Stimulated activated CD4-positive, alpha-beta T cell treated with anti-CD3 and anti-CD28 coated beads, Interleukin-2, amount 100 ng/mL, for 24 hours (primary cell): Measurements from ENCODE around the gene DHX35.
"Not testable (repeated sequence)": the region's sequence is repeated elsewhere in the genome, so short reads cannot be mapped to it uniquely, and the experiment has no call there.

Experiments
- DNase-seq, 2 donors: peaks; one replicate each; pipeline ENCODE4 v3.0.0-alpha.2; 2020

DHX35 gene

DNA sequence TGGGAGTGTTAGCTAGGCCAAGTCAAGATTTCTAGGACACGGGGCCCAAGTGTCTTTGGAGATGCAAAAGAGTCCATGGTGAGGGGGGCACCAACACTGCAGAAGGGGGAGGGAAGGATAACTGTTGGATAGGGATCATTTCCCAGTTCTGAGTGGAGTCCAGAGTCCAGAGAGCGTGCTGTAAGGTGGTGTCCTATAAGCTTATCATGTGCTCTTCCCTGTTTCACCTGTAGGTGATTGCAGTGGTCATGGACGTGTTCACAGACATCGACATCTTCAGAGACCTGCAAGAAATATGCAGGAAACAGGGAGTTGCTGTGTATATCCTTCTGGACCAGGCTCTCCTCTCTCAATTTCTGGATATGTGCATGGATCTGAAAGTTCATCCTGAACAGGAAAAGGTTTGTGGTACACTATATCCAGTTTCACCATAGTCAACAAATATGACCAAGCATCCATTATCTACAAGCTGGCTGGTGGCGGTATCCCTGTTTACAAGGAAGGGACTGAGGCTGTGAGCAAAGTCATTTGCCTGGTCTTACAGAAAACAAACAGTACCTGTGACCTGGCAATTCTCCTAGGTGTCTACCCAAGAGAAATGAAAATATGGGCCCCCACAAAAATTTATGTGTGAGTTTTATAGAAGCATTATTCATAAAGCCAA, 20.3 kb upstream of the DHX35 start:
- no peak for DNase-seq

DNA sequence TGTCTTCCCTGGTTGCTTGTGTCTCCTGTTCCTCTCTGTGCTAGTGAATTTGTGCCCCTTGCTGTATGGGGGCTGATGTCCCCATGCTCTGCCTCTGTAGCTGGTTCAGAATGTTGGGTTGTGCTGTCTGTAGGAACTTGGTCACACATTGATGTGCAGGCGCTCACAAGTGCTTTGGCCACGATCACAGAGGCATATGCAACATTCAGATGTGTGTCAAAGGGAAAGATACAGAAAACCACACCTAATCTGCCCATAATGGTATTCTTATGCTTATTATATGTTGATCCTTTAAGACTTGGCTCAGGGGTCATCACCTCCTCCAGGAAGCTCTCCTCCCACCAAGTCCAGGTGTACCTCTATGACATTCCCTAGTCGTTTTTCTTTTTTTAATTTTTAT, 17.1 kb upstream of the DHX35 start:
- no peak for DNase-seq

DNA sequence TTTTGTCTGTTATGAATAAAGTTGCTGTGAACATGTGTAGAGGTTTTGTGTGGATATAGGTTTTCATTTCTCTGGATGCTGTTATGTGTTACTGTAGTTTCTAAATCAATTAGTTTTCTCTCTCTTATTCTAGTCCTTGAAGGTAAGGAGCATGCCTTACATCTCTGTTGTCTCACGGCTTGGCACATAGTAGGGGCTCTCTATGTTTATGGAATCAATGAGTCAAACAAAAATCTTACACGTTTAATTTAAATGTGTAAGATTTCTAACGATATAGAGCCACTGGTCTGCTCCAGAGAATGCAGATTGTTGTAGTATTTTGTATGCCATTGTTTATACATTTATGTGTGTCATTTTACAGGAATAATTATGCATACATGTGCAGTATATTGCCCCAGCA, 15.3 kb upstream of the DHX35 start:
- no peak for DNase-seq

DNA sequence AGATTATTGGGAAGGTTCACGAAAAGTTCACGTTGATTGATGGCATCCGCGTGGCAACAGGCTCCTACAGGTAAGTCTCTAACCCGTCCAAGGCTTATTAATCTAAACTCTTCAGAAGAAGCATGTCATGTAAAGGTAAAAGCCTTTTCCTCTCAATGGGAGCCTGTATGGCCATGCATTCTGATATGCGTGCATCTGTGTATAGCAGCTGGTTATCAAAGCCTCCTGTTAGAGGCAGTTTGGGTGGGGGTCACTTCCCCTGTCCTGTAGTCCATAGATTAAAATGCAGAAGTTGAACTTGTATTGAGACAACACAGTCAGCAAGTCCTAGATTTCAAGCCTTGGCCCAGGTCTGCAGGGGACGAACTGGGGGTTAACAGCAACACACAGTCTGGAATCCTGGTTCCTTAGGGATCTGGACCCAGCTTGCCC, 14.2 kb upstream of the DHX35 start:
- no peak for DNase-seq

DNA sequence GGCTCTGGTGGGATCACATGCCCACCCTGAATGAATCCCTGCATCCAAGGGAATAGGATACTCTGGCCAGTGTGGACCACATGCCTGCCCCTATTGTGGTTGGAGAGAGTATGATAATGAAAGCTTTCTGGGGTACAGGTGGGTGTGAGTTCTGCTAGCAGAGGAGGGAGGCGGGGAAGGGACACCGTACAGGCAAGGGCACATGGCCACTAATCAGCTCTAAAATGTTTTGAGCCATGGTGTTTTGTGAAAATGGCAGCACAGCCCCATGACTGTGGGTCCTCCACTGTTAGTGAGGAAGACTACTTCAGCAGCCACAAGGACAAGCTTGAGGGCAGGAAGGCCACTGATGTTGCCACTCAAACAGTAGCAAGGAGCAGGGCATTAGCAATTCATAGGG, 11.9 kb upstream of the DHX35 start:
- no peak for DNase-seq

DNA sequence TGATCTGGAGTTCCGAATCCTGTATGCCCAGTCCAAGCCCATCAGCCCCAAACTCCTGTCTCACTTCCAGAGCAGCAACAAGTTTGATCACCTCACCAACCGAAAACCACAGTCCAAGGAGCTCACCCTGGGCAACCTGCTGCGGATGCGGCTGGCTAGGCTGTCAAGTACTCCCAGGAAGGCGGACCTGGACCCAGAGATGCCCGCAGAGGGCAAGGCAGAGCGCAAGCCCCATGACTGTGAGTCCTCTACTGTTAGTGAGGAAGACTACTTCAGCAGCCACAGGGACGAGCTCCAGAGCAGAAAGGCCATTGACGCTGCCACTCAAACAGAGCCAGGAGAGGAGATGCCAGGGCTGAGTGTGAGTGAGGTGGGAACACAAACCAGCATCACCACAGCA, 10.5 kb upstream of the DHX35 start:
- DNase-seq, result no peak

DNA sequence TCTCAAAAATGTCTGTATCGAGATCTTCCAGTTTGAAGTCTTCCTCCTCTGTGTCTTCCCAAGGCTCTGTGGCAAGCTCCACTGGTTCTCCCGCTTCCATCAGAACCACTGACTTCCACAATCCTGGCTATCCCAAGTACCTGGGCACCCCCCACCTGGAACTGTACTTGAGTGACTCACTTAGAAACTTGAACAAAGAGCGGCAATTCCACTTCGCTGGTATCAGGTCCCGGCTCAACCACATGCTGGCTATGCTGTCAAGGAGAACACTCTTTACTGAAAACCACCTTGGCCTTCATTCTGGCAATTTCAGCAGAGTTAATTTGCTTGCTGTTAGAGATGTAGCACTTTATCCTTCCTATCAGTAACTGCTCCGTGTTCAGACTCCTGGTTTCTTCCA, 10.0 kb upstream of the DHX35 start:
- DNase-seq, result no peak

DNA sequence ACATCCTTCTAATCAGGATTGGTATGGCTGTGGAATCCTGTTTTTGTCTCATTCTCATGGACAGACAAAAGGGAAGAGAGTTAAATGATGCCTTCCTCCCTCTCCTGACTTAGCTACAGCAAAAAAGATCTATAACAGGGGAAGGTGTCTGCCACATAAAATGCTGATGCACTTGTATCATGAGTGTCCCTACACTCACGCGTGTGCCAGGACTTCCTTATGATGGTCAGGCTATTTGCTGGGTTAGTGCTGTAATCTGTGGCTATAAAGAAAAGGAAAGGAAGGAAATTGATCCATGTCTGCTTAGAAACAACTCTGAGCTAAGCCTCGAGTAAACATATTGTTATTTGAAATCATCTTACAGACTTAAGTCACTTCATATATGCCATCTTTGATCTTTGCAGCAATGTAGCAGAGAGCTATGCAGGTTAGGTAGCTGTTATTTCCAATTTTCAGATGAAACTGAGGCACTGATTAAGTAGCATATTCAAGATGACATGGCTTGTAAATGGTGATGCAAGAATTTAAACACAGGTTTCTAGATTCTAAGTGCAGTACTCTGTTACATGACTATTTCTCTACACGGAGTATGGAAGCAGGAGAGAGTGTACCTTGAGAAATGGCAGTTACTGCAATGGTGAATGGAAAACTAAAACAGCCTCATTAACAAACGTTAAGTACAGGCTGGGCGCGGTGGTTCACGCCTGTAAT, 8.4 kb upstream of the DHX35 start:
- DNase-seq, result no peak

DNA sequence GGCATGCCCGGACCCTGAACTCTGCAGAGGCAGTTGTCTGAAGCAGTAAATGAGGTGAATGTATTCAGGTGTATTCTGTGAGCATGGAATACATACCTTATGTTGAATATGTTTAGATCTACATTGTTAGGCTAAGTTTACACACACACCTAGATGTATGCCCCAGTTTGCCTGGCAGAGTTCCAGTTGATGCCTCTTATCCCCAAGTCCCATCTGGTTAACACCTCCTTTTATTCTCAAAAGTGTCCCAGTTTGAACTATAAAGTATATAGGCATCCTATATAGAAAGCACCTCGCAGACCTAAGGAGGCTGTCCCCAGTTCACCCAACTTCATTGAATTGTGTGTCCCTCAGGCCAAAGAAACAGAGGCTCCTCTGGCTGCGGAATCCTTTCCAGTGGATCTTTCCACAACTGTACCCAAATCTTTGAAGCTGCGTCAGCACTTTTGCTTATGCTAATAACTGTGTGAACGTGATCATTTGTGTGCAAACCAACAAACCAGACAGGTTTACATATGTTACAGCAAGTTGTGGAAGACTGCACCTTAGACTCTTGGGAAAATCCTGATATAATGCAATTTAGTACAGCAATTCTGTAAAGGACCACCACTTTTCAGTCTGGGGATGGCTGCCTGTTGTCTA, 4.8 kb upstream of the DHX35 start:
- DNase-seq, result no peak

DNA sequence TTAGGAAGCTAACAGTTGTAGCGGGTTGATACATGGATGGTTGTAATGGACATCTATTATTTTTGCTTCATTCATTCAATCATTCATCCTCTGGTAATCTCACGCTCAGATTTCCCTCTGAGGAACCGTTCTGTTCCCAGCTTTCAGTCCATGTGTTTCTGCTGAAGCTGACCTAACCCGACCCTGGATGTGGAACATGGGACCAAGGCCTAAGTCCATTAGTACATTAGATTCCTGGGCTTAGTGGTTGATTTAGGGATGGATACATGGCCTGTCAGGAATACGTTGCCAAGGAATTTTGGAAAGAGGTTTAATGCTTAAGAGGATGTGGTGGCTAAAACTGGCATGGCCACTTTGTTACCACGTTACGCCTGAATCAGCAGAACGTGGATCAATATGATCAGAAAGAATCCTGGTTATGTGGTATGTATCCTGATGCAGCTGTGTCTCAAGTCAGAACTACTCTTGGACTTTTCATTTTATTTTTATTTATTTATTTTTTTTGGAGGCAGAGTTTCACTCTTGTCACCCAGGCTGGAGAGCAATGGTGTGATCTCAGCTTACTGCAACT, 4.1 kb upstream of the DHX35 start:
- DNase-seq, result no peak

DNA sequence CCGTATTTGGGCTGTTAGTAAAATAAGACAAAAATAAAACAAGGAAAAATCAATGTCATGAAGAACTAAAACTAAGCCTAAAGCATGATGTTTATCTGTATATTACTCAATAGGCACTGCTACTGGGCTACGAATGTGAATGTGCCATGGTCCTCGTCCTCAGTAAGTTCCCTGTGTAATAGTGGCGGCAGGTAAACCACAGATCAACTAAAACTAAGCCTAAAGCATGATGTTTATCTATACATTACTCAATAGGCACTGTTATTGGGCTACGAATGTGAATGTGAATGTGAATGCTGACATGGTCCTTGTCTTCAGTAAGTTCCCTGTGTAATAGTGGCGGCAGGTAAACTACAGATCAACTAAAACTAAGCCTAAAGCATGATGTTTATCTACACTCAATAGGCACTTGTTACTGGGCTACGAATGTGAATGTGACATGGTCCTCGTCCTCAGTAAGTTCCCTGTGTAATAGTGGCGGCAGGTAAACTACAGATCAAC, 1.9 kb upstream of the DHX35 start:
- not testable (repeated sequence) for DNase-seq

DNA sequence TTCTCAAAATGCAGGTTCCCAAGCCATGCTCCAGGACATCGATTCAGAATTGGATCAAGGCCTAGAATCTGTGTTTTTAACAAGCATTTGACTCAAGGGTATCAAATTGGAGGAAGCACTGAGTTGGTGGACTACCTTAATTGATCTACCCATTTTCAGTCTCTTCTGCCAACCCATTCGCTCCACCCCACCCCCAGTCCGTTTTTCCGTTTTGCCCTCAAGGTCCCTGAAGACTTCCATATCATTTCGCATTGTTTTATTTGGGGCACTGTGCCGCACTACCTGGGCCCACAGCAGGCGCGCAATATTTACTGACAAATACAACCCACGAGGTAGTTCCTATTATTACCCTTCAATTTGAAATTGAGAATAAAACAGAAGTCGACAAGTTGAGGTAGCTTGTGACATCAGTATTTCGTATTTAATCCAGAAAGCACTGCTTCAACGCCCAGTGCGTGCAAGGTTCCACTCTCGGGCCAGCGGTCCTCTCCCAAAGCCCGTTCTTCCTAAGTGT, 557 bp upstream of the DHX35 start:
- DNase-seq, result peak; percentile 36 to 45

DNA sequence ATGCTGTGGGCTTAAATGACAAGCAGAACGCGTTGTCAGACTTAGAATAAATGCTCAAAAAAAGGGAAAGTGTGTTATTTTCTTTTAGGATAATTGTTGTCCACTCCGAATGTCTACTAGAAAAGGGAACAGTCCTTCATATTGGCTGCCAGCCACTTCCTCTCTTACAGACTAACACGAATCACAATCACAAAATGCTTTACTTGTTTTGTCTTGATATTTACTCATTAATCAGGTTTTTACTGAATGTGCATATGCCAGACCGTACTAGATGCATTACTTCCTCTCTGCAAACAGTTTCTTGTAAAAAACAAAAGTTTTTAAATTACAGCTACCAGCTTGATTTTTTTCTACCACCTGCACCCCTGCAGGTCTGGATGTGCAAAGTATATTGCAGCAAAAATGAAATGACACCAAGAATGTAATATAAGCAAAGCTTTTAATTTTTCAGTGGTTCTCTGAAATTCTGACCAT, 821 bp downstream of the DHX35 start:
- no peak for DNase-seq

DNA sequence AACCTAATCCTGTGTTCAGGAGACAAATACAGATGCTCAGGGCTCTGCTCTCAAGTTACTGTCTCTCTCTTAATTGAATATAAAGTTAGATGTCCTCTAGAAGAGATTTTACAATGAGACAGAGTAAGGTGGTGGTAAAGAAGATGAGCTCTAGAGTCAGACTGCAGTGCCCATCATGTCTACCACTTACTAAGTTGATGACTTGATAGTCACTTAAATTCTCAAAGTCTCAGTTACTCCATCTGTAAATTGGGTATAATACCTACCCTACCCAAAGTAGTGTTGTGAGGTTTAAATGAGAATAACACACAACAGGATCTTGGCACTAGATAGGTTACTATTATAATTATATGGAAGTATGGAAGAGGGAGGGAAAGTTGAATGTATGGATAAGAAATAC, 1.6 kb downstream of the DHX35 start:
- DNase-seq, result no peak

DNA sequence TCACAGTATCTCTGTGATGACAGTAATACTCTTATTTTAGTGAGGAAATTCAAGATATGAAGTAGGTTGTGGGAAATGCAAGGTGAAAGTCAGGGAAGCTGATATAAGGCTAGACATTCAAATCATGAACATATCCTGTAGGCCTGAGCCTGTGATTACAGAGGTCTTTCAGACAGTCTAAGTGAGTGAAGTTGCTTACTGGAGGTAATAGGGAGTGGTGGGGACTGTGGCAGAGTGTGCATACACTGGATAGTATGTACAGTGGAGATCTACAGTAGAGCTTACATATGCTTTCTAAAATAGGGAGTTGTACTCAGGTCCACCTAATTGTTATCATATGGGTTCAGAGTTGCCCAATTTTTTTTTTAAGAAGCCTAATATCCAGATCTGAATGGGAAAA, 3.1 kb downstream of the DHX35 start:
- DNase-seq, result no peak

DNA sequence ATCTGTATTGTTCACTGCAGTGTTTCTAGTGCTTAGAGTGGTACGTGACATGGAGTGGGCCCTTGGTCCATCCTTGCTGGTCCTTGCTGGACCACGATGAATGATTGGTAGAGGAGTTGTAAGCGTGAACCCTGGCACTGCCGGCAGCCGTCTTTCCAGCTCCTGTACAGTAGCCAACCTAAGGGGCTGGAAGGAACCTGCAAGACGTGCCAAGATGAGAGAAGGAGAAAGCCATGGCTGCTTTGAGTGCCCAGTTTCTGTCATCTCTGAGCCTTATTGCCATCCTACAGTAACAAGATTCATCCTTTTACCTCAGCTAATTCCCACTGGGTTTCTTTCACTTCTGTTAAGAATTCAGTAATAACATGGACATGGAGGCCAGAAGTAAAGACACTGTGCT, 5.9 kb downstream of the DHX35 start:
- DNase-seq, result no peak

DNA sequence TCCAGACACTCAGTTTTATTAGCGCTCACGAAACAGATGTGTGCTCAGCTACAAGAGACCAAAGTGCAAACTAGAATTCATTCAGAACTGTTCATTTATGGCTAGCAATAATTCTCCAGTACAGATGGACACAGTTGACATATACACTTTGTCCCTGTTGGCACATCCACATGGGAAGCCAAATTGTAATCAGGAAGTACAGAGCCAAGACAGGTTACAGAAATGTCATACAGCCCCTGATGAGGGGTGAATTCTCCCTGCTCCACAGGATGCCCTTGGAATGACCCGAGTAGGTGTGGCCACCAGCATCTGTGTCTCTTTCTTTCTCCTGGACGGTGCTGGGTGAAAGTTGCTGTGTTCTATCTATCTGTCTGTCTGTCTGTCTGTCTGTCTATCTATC, 7.6 kb downstream of the DHX35 start:
- DNase-seq, result no peak

DNA sequence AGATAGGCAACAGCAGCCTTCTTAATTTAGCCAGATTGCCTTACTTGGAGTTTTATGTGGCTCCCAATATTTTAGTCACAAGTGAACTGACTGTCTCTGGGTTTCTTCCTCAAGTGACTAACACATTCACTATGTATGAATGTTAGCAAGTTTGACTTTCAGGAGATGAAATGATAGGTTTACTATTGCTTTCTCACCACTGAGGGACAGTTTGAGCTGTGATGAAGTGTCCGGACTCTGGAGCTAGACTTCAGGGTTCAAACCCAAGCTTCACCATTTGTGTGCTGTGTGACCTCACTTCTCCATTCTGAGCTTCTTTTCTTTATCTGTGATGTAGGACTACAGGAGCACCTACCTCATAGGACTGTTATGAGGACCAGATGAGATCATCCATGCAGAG, 8.2 kb downstream of the DHX35 start:
- DNase-seq, result no peak

DNA sequence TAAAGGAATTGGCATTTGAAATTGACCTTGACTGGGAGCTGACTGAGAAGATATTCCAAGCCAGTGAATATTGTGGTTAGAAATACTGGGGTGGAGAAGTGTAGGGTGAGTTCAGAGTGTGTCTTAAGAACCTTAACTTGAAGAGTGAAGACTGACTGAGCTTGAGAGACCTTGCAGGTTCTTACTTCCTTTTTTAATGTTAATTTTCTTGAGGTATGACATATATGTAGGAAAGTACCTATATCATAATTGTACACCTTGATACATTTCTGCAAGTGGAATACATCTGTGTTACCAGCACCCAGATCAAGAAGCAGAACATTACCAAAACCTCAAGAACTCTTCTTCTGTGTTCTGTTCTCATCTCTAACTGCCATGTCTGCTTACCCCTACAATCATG, 11.0 kb downstream of the DHX35 start:
- DNase-seq, result no peak

DNA sequence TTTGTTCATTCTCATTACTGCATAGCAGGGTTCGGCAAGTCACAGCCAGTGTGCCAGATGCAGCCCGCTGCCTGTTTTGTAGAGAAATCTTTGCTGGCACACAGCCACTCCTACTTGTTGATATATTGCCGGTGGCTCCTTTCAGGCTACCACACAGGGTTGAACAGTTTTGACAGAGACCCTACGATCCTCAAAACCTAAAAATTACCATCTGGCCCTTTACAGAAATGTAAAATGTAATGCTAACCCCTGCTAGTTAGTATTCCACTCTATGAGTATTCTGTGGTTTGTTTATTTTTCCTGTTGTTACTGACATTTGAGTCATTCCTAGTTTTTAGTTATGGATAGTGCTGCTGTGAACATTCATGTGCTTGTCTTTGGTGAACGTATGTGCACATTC, 11.5 kb downstream of the DHX35 start:
- no peak for DNase-seq

DNA sequence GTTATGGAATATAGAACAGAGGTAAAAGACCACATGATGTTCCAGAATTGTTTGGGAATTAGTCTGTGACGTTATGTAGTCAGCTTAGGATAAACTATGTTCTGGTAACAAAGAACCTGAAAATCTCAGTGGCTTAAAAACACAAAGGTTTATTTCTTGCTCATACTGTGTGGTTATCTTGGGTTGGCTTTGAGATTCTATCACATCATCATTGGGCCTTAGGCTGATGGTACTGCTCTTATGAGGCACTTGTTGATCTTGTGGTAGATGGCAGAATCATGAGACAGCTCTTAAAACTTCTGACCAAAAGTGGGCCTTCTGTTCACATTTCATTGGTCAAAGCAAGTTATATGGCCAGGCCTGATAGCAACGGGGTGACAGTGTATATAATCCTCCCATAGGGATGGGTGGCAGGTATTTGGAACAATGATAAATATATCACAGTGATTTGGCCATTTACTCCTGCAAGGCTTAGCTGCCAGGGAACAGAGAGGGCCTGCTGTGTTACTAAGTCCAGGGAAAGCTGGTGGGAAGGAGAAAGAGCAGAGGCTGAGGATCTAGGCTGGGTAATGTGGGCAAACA, 13.5 kb downstream of the DHX35 start:
- no peak for DNase-seq

DNA sequence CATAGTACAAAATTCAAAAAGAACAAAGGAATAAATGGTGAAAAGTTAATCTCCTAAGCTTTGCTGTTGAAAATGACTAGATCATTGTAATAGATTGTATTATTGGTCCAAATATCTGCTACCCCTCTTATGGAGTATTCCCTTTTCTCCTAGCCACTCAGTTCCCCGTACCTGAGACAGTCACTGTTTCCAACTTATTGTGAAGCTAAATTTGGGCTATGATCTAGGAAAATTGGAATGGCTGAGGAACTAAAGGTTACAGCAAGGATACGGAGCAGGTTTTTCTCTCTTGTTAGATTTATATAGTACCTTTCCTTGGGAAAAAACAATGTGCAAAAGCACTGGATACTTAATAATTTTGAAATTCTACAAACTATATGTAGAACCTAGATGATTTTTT, 17.3 kb downstream of the DHX35 start:
- DNase-seq, result no peak

DNA sequence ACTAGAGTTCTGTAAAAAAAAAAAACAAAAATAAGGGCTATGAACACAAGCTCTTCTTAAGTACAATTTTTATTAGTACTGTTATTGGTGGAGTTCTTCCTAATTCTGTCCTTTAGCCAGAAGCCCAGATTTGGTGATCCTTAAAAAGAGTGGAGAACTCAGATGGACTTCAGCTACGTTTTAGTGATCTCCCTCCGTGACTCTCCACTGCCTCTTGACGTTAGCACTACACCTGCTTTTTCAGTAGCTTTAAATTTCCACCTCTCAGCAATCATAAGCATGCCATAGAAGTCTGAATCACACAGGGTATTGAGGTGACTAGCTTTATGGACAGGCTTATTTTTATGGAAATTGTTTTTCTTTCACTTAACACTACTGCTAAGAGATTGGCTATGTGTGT, 17.7 kb downstream of the DHX35 start:
- no peak for DNase-seq
